HL-60 (cell line): ENCODE measurements around the gene MLLT11.
A peak's percentile ranks its signal among the peaks of the same experiment; 100 is the strongest.

Source experiments
- DNase-seq, 2 experiments: peaks; one replicate each; pipeline ENCODE4 v3.0.0-alpha.2; 2010 to 2020; ENCODE audit warnings: low read depth in 1 of 2, low spot score in 1 of 2
- H3K27ac ChIP-seq: fragments of 250-450 bp; sonication (Bioruptor Pico); replicated peaks from 2 replicates; pipeline ENCODE4 v1.5.1; 2020; ENCODE audit warnings: mild to moderate bottlenecking, moderate library complexity
- H3K27me3 ChIP-seq: fragments of 250-450 bp; sonication (Bioruptor Pico); 2 replicates; pipeline ENCODE4 v1.5.1; 2021; ENCODE audit warnings: mild to moderate bottlenecking, moderate library complexity; ENCODE audit not compliant: insufficient read depth, poor library complexity, severe bottlenecking
- H3K4me3 ChIP-seq: replicated peaks from 2 replicates; pipeline ENCODE4 v1.5.1; 2011; ENCODE audit warnings: mild to moderate bottlenecking, control low read depth, low read length; ENCODE audit not compliant: insufficient read depth
- CTCF ChIP-seq: IDR thresholded peaks from one replicate; pipeline ENCODE4 v1.5.1; 2011; ENCODE audit warnings: low read length, control low read depth, inconsistent platforms; ENCODE audit not compliant: insufficient read depth
- GABPA ChIP-seq: IDR thresholded peaks from 2 replicates; pipeline ENCODE4 v1.6.1; 2012; ENCODE audit warnings: low read depth
- POLR2AphosphoS5 ChIP-seq: IDR thresholded peaks from 2 replicates; pipeline ENCODE4 v1.6.1; 2012; ENCODE audit warnings: low read depth
- REST ChIP-seq: IDR thresholded peaks from 2 replicates; pipeline ENCODE4 v1.6.1; 2012; ENCODE audit warnings: low read depth; ENCODE audit not compliant: insufficient replicate concordance
- SPI1 ChIP-seq: IDR thresholded peaks from 2 replicates; pipeline ENCODE4 v1.6.1; 2012; ENCODE audit warnings: low read depth, mild to moderate bottlenecking, borderline replicate concordance

MLLT11 gene

GRCh38 chr1:151013518-151013917 is 46.7 kb upstream of the MLLT11 start:
- no peak for TF ChIP-seq REST
- TF ChIP-seq CTCF = no peak
- no peak for TF ChIP-seq GABPA
- no peak for TF ChIP-seq SPI1
- TF ChIP-seq POLR2AphosphoS5 = no peak
- Histone ChIP-seq H3K27ac (no peak overlapping the region), H3K4me3 (no peak overlapping the region), H3K27me3 (no peaks in the 10 kb centered on the region)
- no peak for DNase-seq

GRCh38 chr1:151024540-151025146 is 35.6 kb upstream of the MLLT11 start:
- TF ChIP-seq REST = no peak
- no peak for TF ChIP-seq SPI1
- no peak for TF ChIP-seq GABPA
- TF ChIP-seq POLR2AphosphoS5 = no peak
- TF ChIP-seq CTCF = peak; percentile 92
- no peaks in the 10 kb centered on the region for H3K27me3 ChIP-seq
- DNase-seq = peak in 1 of 2 experiments; percentile 86
- no peak overlapping the region for H3K27ac ChIP-seq
- H3K4me3 ChIP-seq = no peak overlapping the region

GRCh38 chr1:151026460-151026859 is 33.7 kb upstream of the MLLT11 start:
- TF ChIP-seq SPI1 (no peak), POLR2AphosphoS5 (no peak), REST (no peak)
- no peak for DNase-seq
- H3K27ac ChIP-seq = no peak overlapping the region
- no peak overlapping the region for H3K4me3 ChIP-seq
- H3K27me3 ChIP-seq = no peaks in the 10 kb centered on the region
